ENCODE data around the gene RIT2. TPM values are rescaled to one million over a fixed set of nuclear protein-coding genes. Genes with fewer than 3 reads are reported as not detected.

The RIT2 gene
- total RNA-seq, 4 donors from 2014 or later: not detected

DNA sequence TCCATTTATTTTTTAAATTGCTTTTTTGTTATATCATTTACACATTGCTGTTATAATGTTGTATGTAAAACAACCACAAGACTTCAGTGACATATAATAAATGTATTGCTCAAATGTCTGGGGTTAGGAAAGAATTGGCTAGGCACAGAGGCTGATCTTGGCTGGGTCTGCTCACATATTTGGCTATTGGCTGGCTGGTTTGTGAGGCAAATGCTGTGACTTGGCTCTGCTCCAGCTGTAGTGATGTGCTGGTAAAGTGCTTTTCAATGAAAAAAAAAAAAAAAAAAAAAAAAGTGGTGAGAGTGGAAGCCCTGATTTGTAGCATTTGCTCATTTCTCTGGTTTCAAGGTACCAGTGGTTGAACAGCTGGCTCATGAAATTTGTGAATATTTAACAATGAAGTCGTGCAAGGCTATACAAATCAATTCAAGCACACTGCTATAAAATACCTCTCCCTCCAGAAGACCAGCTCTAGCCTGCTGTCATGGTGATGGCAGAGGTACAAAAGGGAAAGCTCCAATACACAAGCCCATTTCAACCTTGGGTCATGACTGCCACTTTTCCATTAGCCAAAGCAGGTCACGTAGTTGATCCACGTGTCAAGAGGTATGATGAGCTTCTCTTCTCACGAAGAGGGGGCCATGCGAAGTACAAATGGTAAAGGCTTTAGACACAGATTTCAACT is 43.7 kb upstream of the RIT2 start:
- intact Hi-C loops (cut with DNase I; ENCODE audit: low total_unique reads) (no loop called here), in situ Hi-C loops (cut with MboI; ENCODE audit: low sequenced_read_pairs in 4 of 4) (no loop called here)
- TF ChIP-seq POLR2A (IDR thresholded peaks at IDR 0.05) (no peak), CTCF (IDR thresholded peaks at IDR 0.05 in 4 of 5, conservative IDR thresholded peaks at IDR 0.05 in 1 of 5) (no peak)
- Histone ChIP-seq H3K4me1 (no peaks in the 10 kb centered on the region), H3K27me3 (no peaks in the 10 kb centered on the region), H3K9me3 (no peaks in the 10 kb centered on the region), H3K27ac (no peak overlapping the region), H3K36me3 (no peaks in the 10 kb centered on the region), H3K4me3 (no peak overlapping the region)
- ATAC-seq (no peak), DNase-seq (no peak)

DNA sequence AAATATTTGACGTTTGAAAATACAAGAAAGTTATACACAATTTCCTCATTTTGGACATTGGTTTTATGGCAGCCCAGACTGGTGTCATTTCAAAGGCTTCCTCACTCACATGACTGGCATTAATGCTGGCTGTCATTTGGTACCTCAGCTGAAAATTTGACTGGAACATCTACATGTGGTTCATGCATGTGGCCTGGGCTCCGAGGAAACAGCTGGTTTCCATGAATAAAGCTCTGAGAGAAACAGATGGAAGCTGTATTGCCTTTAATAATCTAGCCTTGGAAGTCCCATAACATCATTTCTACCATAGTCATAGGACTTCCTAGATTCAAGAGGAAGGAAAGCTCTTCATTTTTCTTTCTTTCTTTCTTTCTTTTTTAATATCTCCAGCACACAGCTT is 42.9 kb upstream of the RIT2 start:
- Histone ChIP-seq H3K27ac (no peak overlapping the region), H3K27me3 (no peaks in the 10 kb centered on the region), H3K4me3 (no peak overlapping the region), H3K4me1 (no peaks in the 10 kb centered on the region), H3K36me3 (no peaks in the 10 kb centered on the region), H3K9me3 (no peaks in the 10 kb centered on the region)
- ATAC-seq (no peak), DNase-seq (no peak)
- intact Hi-C loops (cut with DNase I; ENCODE audit: low total_unique reads) (no loop called here), in situ Hi-C loops (cut with MboI; ENCODE audit: low sequenced_read_pairs in 4 of 4) (no loop called here)
- TF ChIP-seq CTCF (IDR thresholded peaks at IDR 0.05 in 4 of 5, conservative IDR thresholded peaks at IDR 0.05 in 1 of 5): no peak
- TF ChIP-seq POLR2A (IDR thresholded peaks at IDR 0.05): no peak

- TF ChIP-seq CTCF (IDR thresholded peaks at IDR 0.05 in 4 of 5, conservative IDR thresholded peaks at IDR 0.05 in 1 of 5) (no peak), POLR2A (IDR thresholded peaks at IDR 0.05) (no peak)
- DNase-seq: no peak
- in situ Hi-C loops (cut with MboI; ENCODE audit: low sequenced_read_pairs in 4 of 4) (no loop called here), intact Hi-C loops (cut with DNase I; ENCODE audit: low total_unique reads) (no loop called here)
- H3K36me3 ChIP-seq: no peaks in the 10 kb centered on the region
- no peaks in the 10 kb centered on the region for H3K4me1 ChIP-seq
- H3K27me3 ChIP-seq: no peaks in the 10 kb centered on the region
- H3K4me3 ChIP-seq: no peak overlapping the region
- no peak overlapping the region for H3K27ac ChIP-seq
- no peaks in the 10 kb centered on the region for H3K9me3 ChIP-seq
- ATAC-seq: no peak
Observed at GRCh38 chr18:43155842-43156241, 40.4 kb upstream of the RIT2 start.

DNA sequence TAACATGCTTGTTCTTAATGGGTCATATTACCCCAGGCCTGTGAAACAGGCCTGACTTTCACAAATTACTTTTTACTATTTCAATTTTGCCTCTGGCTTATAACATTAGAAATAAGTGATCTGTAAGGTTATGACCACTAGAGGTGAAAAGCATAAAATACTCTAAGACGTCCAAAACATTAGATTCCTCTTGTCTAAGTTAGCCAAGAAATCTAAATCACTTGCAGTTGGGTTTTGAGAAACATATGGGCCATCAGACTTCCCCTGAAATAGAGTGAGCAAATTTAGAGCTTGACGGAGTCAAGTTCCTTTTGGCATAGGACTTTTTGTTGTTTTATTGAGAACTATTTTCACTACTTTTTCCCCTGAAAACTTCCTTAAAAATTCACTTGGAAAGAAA is 32.7 kb upstream of the RIT2 start:
- Histone ChIP-seq H3K9me3 (no peaks in the 10 kb centered on the region), H3K36me3 (no peaks in the 10 kb centered on the region), H3K4me3 (no peak overlapping the region), H3K4me1 (no peaks in the 10 kb centered on the region), H3K27ac (no peak overlapping the region), H3K27me3 (no peaks in the 10 kb centered on the region)
- in situ Hi-C loops (cut with MboI; ENCODE audit: low sequenced_read_pairs in 4 of 4): no loop called here
- intact Hi-C loops (cut with DNase I; ENCODE audit: low total_unique reads): no loop called here
- DNase-seq: no peak
- ATAC-seq: no peak
- no peak for TF ChIP-seq POLR2A (IDR thresholded peaks at IDR 0.05)
- TF ChIP-seq CTCF (IDR thresholded peaks at IDR 0.05 in 4 of 5, conservative IDR thresholded peaks at IDR 0.05 in 1 of 5): no peak

DNA sequence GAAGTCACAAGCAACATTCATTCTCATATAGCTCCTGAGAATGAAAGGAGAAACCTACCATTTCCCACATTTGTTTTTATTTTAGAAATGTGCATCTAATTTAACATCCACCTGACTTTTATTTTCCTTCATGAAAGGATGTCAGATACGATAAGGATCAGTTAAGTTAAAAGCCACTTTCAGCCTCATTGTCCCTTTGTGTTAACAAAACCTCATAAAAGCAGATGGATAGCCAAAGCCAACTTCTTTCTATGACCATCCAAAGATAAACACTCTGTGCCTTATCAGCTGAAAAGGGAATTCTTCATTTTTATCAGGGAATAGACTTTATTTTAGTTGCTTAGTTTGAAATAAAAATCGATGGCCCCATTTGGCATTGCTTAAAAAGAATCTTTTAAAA is 25.7 kb upstream of the RIT2 start:
- H3K27me3 ChIP-seq: no peaks in the 10 kb centered on the region
- no peaks in the 10 kb centered on the region for H3K36me3 ChIP-seq
- TF ChIP-seq POLR2A (IDR thresholded peaks at IDR 0.05) (no peak), CTCF (IDR thresholded peaks at IDR 0.05 in 4 of 5, conservative IDR thresholded peaks at IDR 0.05 in 1 of 5) (no peak)
- no peaks in the 10 kb centered on the region for H3K9me3 ChIP-seq
- H3K4me3 ChIP-seq: no peak overlapping the region
- DNase-seq (no peak), ATAC-seq (no peak)
- no peak overlapping the region for H3K27ac ChIP-seq
- in situ Hi-C loops (cut with MboI; ENCODE audit: low sequenced_read_pairs in 4 of 4): no loop called here
- no peaks in the 10 kb centered on the region for H3K4me1 ChIP-seq
- intact Hi-C loops (cut with DNase I; ENCODE audit: low total_unique reads): no loop called here
